PFSK-1 (cell line): ENCODE results near the gene SSR4.

Experiments used
- FOXP2 ChIP-seq: optimal IDR thresholded peaks from 2 replicates; pipeline ENCODE3; 2011; ENCODE audit warnings: borderline replicate concordance, control low read depth, inconsistent platforms; ENCODE audit not compliant: insufficient read depth; ENCODE audit errors: extremely low read length, extremely low read depth
- POLR2AphosphoS5 ChIP-seq: IDR thresholded peaks from 2 replicates; pipeline ENCODE4 v1.6.1; 2012; ENCODE audit warnings: low read depth, mild to moderate bottlenecking, control low read depth, low read length, moderate library complexity
- SIN3A ChIP-seq: IDR thresholded peaks from 2 replicates; pipeline ENCODE4 v1.6.1; 2012; ENCODE audit warnings: mild to moderate bottlenecking, low read length, moderate library complexity, borderline replicate concordance; ENCODE audit not compliant: insufficient read depth
- TAF1 ChIP-seq: IDR thresholded peaks from 2 replicates; pipeline ENCODE4 v1.6.1; 2012; ENCODE audit warnings: low read length, control low read depth, borderline replicate concordance; ENCODE audit not compliant: insufficient read depth
- TF ChIP-seq, protein P1 (sequence below), 2 experiments: IDR thresholded peaks; 2 replicates each; pipeline versions ENCODE4 v1.6.1 to v1.8.0; 2011 to 2012; ENCODE audit warnings: low read depth in 2 of 2, low read length in 2 of 2, control low read depth in 1 of 2, inconsistent platforms in 1 of 2, mild to moderate bottlenecking in 1 of 2, moderate library complexity in 1 of 2; ENCODE audit not compliant: insufficient read depth in 1 of 2

Gene SSR4

DNA sequence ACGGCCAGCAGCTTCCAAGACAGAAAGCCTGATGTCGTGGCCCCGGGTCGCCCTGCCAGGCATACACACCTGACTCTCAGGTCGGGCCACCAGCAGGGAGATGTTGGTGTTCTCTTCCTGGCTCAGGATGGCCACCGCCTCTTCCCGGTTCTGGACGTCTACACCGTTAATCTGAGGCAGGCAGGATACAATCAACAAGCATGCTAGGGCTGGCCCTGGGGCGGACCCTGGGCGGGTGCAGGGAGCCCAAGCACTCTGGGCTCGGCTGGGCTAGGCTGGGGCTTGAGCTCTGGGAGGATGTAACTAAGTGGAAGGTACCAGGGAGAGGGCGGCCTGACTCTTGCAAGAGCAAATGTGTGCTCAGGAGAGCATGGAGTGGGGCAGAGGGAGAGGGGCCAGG lies 11.0 kb downstream of the SSR4 start:
- TF ChIP-seq, protein P1, sequence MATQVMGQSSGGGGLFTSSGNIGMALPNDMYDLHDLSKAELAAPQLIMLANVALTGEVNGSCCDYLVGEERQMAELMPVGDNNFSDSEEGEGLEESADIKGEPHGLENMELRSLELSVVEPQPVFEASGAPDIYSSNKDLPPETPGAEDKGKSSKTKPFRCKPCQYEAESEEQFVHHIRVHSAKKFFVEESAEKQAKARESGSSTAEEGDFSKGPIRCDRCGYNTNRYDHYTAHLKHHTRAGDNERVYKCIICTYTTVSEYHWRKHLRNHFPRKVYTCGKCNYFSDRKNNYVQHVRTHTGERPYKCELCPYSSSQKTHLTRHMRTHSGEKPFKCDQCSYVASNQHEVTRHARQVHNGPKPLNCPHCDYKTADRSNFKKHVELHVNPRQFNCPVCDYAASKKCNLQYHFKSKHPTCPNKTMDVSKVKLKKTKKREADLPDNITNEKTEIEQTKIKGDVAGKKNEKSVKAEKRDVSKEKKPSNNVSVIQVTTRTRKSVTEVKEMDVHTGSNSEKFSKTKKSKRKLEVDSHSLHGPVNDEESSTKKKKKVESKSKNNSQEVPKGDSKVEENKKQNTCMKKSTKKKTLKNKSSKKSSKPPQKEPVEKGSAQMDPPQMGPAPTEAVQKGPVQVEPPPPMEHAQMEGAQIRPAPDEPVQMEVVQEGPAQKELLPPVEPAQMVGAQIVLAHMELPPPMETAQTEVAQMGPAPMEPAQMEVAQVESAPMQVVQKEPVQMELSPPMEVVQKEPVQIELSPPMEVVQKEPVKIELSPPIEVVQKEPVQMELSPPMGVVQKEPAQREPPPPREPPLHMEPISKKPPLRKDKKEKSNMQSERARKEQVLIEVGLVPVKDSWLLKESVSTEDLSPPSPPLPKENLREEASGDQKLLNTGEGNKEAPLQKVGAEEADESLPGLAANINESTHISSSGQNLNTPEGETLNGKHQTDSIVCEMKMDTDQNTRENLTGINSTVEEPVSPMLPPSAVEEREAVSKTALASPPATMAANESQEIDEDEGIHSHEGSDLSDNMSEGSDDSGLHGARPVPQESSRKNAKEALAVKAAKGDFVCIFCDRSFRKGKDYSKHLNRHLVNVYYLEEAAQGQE (IDR thresholded peaks at IDR 0.05; ENCODE audit: insufficient read depth in 1 of 2, low read depth in 2 of 2, low read length in 2 of 2) = no peak
- no peak for TF ChIP-seq POLR2AphosphoS5
- no peak for TF ChIP-seq SIN3A
- TF ChIP-seq FOXP2 = no peak
- no peak for TF ChIP-seq TAF1

DNA sequence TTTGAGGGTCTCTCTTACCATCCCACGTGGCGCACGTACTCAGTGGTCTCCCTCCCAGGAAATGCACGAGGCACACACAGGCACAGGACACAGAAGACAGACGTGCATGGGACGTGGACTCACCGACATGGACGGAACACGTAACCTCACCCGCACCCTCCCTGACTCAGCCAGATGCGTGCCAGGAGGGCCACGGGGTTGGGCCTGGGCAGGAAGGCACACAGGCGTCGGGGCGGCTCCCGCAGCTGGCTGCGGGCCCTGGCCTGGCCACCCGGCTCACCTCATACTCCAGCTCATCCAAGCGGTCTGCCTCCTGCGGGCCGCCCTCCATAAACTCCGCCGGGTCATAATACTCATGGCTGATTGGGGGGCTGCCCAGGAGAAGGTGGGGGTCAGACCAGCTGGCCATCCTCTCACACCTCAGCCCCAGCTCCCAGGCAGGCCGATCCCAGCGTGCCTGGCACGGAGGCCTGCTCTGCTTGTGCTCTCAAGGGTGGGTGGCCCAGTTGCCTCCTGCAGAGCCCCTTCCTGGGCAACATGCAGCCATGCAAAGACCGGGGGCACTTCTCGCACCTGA lies 12.6 kb downstream of the SSR4 start:
- no peak for TF ChIP-seq POLR2AphosphoS5
- TF ChIP-seq, protein P1 (IDR thresholded peaks at IDR 0.05; ENCODE audit: insufficient read depth in 1 of 2, low read depth in 2 of 2, low read length in 2 of 2) = no peak
- TF ChIP-seq SIN3A = no peak
- no peak for TF ChIP-seq TAF1
- TF ChIP-seq FOXP2 = no peak

DNA sequence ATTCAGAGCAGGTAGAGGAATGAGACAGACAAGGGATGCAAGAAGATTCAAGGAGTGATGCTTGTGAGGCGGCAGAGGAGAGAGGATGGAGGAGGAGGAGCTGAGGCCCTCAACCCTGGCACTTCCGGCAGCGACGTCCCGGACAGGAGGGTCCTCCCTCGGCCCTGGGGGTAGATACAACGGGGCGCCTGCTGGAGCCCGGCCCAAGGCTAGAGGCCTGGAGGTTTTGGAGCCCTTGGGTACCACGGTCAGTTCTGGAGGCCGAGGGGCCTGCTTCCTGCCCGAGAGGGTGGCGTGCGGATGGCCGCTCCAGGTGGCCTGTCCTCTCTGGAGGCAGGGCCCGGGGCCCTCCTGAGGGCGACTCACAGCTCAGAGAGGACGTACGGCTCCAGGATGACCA lies 13.5 kb downstream of the SSR4 start:
- no peak for TF ChIP-seq POLR2AphosphoS5
- TF ChIP-seq, protein P1 (IDR thresholded peaks at IDR 0.05; ENCODE audit: insufficient read depth in 1 of 2, low read depth in 2 of 2, low read length in 2 of 2) = no peak
- TF ChIP-seq TAF1 = no peak
- TF ChIP-seq SIN3A = no peak
- no peak for TF ChIP-seq FOXP2

DNA sequence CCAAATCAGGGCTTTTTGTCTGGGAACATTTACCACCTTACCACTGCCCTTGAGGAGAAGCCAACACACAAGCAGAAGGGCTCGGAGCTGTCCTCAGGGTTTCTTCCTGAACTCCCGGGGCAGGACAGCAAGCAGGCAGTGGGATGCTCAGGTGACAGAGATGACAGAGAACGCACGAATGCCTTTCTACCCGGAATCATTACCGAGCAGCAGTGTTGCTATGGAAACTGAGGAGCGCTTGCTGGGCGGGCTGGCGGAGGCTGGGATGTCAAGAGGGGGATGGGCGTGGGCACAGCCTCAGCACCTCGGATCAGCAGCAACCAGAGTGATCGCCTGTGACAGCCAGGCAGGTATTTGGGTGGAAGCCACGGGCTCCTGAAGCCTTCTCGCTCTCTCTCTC lies 17.8 kb downstream of the SSR4 start:
- TF ChIP-seq FOXP2 = no peak

DNA sequence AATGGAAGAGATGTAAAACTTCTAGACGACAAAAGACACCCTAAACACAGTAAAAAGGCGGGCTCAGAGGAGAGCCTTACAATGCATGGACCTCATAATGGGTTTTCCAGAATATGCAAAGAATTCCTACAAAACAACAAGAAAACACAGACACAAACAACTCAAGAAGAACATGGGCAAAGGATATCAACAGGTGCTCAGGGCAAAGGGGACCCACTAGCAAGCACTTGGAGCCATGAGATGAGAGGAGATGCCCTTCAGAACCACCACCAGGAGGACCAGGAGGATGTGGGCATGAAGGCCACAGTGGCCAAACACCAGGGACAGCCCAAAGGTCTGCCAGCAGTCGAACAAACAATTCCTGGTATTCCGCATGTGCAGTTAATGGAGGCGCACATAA lies 18.7 kb downstream of the SSR4 start:
- TF ChIP-seq, protein P1 (IDR thresholded peaks at IDR 0.05; ENCODE audit: insufficient read depth in 1 of 2, low read depth in 2 of 2, low read length in 2 of 2) = no peak
- TF ChIP-seq FOXP2 (no peak), POLR2AphosphoS5 (no peak), SIN3A (no peak), TAF1 (no peak)
